HCT116 (cell line): Measurements from ENCODE around the gene ABHD18.

Source experiments
- EZH2 ChIP-seq: fragments of 200-600 bp; sonication (generic); IDR thresholded peaks from 2 replicates; pipeline ENCODE4 v1.6.1; 2017; ENCODE audit warnings: antibody characterized with exemption, mixed run types
- SIN3A ChIP-seq: IDR thresholded peaks from 2 replicates; pipeline ENCODE4 v1.6.1; 2012; ENCODE audit warnings: low read depth
- ZBTB33 ChIP-seq: IDR thresholded peaks from 2 replicates; pipeline ENCODE4 v1.6.1; 2011; ENCODE audit warnings: mild to moderate bottlenecking, low read length, moderate library complexity; ENCODE audit not compliant: insufficient replicate concordance; ENCODE audit errors: extremely low read depth

- TF ChIP-seq SIN3A (no peak), ZBTB33 (no peak), EZH2 (no peak)
These were observed 41.4 kb downstream of the ABHD18 start for GRCh38 chr4:128006592-128006991.
